Mesothelial cell of epicardium (in vitro differentiated cells): Measurements from ENCODE around the gene DRC7. TPM values are rescaled to one million over a fixed set of nuclear protein-coding genes. Genes with fewer than 3 reads are reported as not detected.
"Not testable (repeated sequence)": the region's sequence is repeated elsewhere in the genome, so short reads cannot be mapped to it uniquely, and the experiment has no call there.

Source experiments
- DNase-seq, 2 experiments: peaks; one replicate each; pipeline ENCODE4 v3.0.0; 2021; ENCODE audit warnings: low spot score in 2 of 2; ENCODE audit not compliant: unreplicated experiment in 2 of 2
- H3K27ac Mint-ChIP-seq: 2 replicates; pipeline ENCODE4 v1.8.0; 2021; ENCODE audit warnings: mixed read lengths
- H3K27me3 Mint-ChIP-seq: 2 replicates; pipeline ENCODE4 v1.8.0; 2021; ENCODE audit warnings: low read depth, mixed read lengths
- H3K36me3 Mint-ChIP-seq: 2 replicates; pipeline ENCODE4 v1.8.0; 2021; ENCODE audit warnings: mixed read lengths
- H3K4me1 Mint-ChIP-seq: 2 replicates; pipeline ENCODE4 v1.8.0; 2021; ENCODE audit warnings: mixed read lengths
- H3K4me3 Mint-ChIP-seq: 2 replicates; pipeline ENCODE4 v1.8.0; 2021; ENCODE audit warnings: mild to moderate bottlenecking, moderate library complexity, mixed read lengths
- H3K9me3 Mint-ChIP-seq: 2 replicates; pipeline ENCODE4 v1.8.0; 2021; ENCODE audit warnings: mixed read lengths
- CTCF ChIP-seq: fragments of 200-600 bp; sonication (generic); IDR thresholded peaks from one replicate; pipeline ENCODE4 v1.5.0; 2021; ENCODE audit warnings: antibody characterized with exemption; ENCODE audit not compliant: unreplicated experiment
- total RNA-seq: library from RNA; stranded (reverse); gene quantifications from 3 replicates; pipeline ENCODE4 v1.2.1, GENCODE V29; 2021

Gene DRC7
- total RNA-seq, 1 donor from 2014 or later = not detected

GRCh38 chr16:57708168-57708567 is 13.6 kb downstream of the DRC7 start:
- Mint-ChIP-seq H3K4me1 (no peaks in the 10 kb centered on the region), H3K9me3 (no peaks in the 10 kb centered on the region), H3K36me3 (no peaks in the 10 kb centered on the region), H3K4me3 (no peak overlapping the region), H3K27ac (no peak overlapping the region), H3K27me3 (peaks cover 3% of the 10 kb centered on the region)
- no peak for DNase-seq
- TF ChIP-seq CTCF = no peak

GRCh38 chr16:57709663-57710062 is 15.1 kb downstream of the DRC7 start:
- H3K27me3 Mint-ChIP-seq = peaks cover 7% of the 10 kb centered on the region
- no peak for TF ChIP-seq CTCF
- H3K4me3 Mint-ChIP-seq = no peak overlapping the region
- H3K9me3 Mint-ChIP-seq = no peaks in the 10 kb centered on the region
- no peaks in the 10 kb centered on the region for H3K36me3 Mint-ChIP-seq
- H3K4me1 Mint-ChIP-seq = no peaks in the 10 kb centered on the region
- DNase-seq = no peak
- H3K27ac Mint-ChIP-seq = no peak overlapping the region

- no peak for DNase-seq
- Mint-ChIP-seq H3K27me3 (peaks cover 15% of the 10 kb centered on the region), H3K4me3 (no peak overlapping the region), H3K4me1 (no peaks in the 10 kb centered on the region), H3K27ac (no peak overlapping the region), H3K9me3 (no peaks in the 10 kb centered on the region), H3K36me3 (no peaks in the 10 kb centered on the region)
- TF ChIP-seq CTCF = no peak
Observed at GRCh38 chr16:57711346-57711745, 16.7 kb downstream of the DRC7 start.

GRCh38 chr16:57711993-57712392 is 17.4 kb downstream of the DRC7 start:
- no peak overlapping the region for H3K27ac Mint-ChIP-seq

GRCh38 chr16:57712569-57712968 is 18.0 kb downstream of the DRC7 start:
- not testable (repeated sequence) for H3K4me3 Mint-ChIP-seq

More at GRCh38 chr16:57711993-57712392, 17.4 kb downstream of the DRC7 start:
- Mint-ChIP-seq H3K4me1 (no peaks in the 10 kb centered on the region), H3K9me3 (no peaks in the 10 kb centered on the region), H3K4me3 (no peak overlapping the region), H3K27me3 (peaks cover 18% of the 10 kb centered on the region), H3K36me3 (no peaks in the 10 kb centered on the region)
- no peak for TF ChIP-seq CTCF
- DNase-seq = no peak

GRCh38 chr16:57713596-57713995 is 19.0 kb downstream of the DRC7 start:
- Mint-ChIP-seq H3K9me3 (no peaks in the 10 kb centered on the region), H3K4me1 (no peaks in the 10 kb centered on the region), H3K4me3 (no peak overlapping the region), H3K27ac (no peak overlapping the region), H3K27me3 (peaks cover 18% of the 10 kb centered on the region), H3K36me3 (no peaks in the 10 kb centered on the region)
- DNase-seq = no peak
- no peak for TF ChIP-seq CTCF

More at GRCh38 chr16:57712569-57712968, 18.0 kb downstream of the DRC7 start:
- H3K36me3 Mint-ChIP-seq, H3K27ac Mint-ChIP-seq, DNase-seq, H3K9me3 Mint-ChIP-seq, H3K4me1 Mint-ChIP-seq: not testable (repeated sequence)
- H3K27me3 Mint-ChIP-seq = peaks cover 18% of the 10 kb centered on the region
